Stimulated activated naive CD8-positive, alpha-beta T cell treated with anti-CD3 and anti-CD28 coated beads, Interleukin-15, Interleukin-2, amounts not matched to agents 100 ng/mL and 50 ng/mL, for 24 hours (primary cell): ENCODE data around the gene MLH3.
A peak's percentile ranks its signal among the peaks of the same experiment; 100 is the strongest.

Experiments used
- H3K27ac Mint-ChIP-seq: one replicate; pipeline ENCODE4 v1.8.0; 2021; ENCODE audit warnings: mild to moderate bottlenecking, mixed read lengths
- H3K27me3 Mint-ChIP-seq: one replicate; pipeline ENCODE4 v1.8.0; 2021; ENCODE audit warnings: mixed read lengths
- H3K36me3 Mint-ChIP-seq: one replicate; pipeline ENCODE4 v1.8.0; 2021; ENCODE audit warnings: low read depth, mixed read lengths
- H3K4me1 Mint-ChIP-seq: one replicate; pipeline ENCODE4 v1.8.0; 2021; ENCODE audit warnings: low read depth, mixed read lengths
- H3K4me3 Mint-ChIP-seq: one replicate; pipeline ENCODE4 v1.8.0; 2021; ENCODE audit warnings: mild to moderate bottlenecking, mixed read lengths
- H3K9me3 Mint-ChIP-seq: one replicate; pipeline ENCODE4 v1.8.0; 2021; ENCODE audit warnings: mixed read lengths

MLH3 gene

GRCh38 chr14:75050852-75051555 lies at the start of gene MLH3:
TSS of gene MLH3 (minus strand) at chr14:75051467. CDS start at chr14:75049655, 1,812 bp downstream.
- H3K36me3 Mint-ChIP-seq, result peaks cover 74% of the 10 kb centered on the region
- peaks cover 66% of the 10 kb centered on the region for H3K4me1 Mint-ChIP-seq

GRCh38 chr14:75098682-75099081 lies 47.4 kb upstream of the MLH3 start:
- H3K36me3 Mint-ChIP-seq, result peaks cover 66% of the 10 kb centered on the region
- no peak overlapping the region for H3K27ac Mint-ChIP-seq
- no peaks in the 10 kb centered on the region for H3K4me1 Mint-ChIP-seq
- no peaks in the 10 kb centered on the region for H3K27me3 Mint-ChIP-seq
- H3K9me3 Mint-ChIP-seq, result no peaks in the 10 kb centered on the region
- H3K4me3 Mint-ChIP-seq, result no peak overlapping the region

More at GRCh38 chr14:75050852-75051555, at the start of gene MLH3:
- Mint-ChIP-seq H3K27ac (peak within 1 kb of the TSS; percentile 95), H3K27me3 (no peaks in the 10 kb centered on the region), H3K9me3 (no peaks in the 10 kb centered on the region), H3K4me3 (peak within 1 kb of the TSS; percentile 89)

- Mint-ChIP-seq H3K9me3 (no peaks in the 10 kb centered on the region), H3K27me3 (no peaks in the 10 kb centered on the region), H3K36me3 (peaks cover 64% of the 10 kb centered on the region), H3K4me1 (no peaks in the 10 kb centered on the region), H3K4me3 (no peak overlapping the region), H3K27ac (no peak overlapping the region)
Measured at GRCh38 chr14:75098212-75098611, 46.9 kb upstream of the MLH3 start.

GRCh38 chr14:75096959-75097358 lies 45.7 kb upstream of the MLH3 start:
- Mint-ChIP-seq H3K36me3 (peaks cover 65% of the 10 kb centered on the region), H3K27me3 (no peaks in the 10 kb centered on the region), H3K27ac (no peak overlapping the region), H3K9me3 (no peaks in the 10 kb centered on the region), H3K4me3 (no peak overlapping the region), H3K4me1 (no peaks in the 10 kb centered on the region)

- no peaks in the 10 kb centered on the region for H3K9me3 Mint-ChIP-seq
- H3K27ac Mint-ChIP-seq, result no peak overlapping the region
- H3K27me3 Mint-ChIP-seq, result no peaks in the 10 kb centered on the region
- peaks cover 68% of the 10 kb centered on the region for H3K36me3 Mint-ChIP-seq
- no peaks in the 10 kb centered on the region for H3K4me1 Mint-ChIP-seq
- H3K4me3 Mint-ChIP-seq, result no peak overlapping the region
Measured at GRCh38 chr14:75095690-75096089, 44.4 kb upstream of the MLH3 start.

GRCh38 chr14:75094896-75095295 lies 43.6 kb upstream of the MLH3 start:
- H3K9me3 Mint-ChIP-seq, result no peaks in the 10 kb centered on the region
- H3K27ac Mint-ChIP-seq, result no peak overlapping the region
- H3K4me3 Mint-ChIP-seq, result no peak overlapping the region
- peaks cover 67% of the 10 kb centered on the region for H3K36me3 Mint-ChIP-seq
- no peaks in the 10 kb centered on the region for H3K27me3 Mint-ChIP-seq
- no peaks in the 10 kb centered on the region for H3K4me1 Mint-ChIP-seq

- no peak overlapping the region for H3K4me3 Mint-ChIP-seq
- H3K36me3 Mint-ChIP-seq, result peaks cover 48% of the 10 kb centered on the region
- no peaks in the 10 kb centered on the region for H3K9me3 Mint-ChIP-seq
- no peak overlapping the region for H3K27ac Mint-ChIP-seq
- no peaks in the 10 kb centered on the region for H3K4me1 Mint-ChIP-seq
- H3K27me3 Mint-ChIP-seq, result no peaks in the 10 kb centered on the region
Measured at GRCh38 chr14:75092698-75093097, 41.4 kb upstream of the MLH3 start.

- Mint-ChIP-seq H3K27ac (no peak overlapping the region), H3K36me3 (peaks cover 50% of the 10 kb centered on the region), H3K4me3 (no peak overlapping the region), H3K9me3 (no peaks in the 10 kb centered on the region), H3K4me1 (no peaks in the 10 kb centered on the region), H3K27me3 (no peaks in the 10 kb centered on the region)
Measured at GRCh38 chr14:75091251-75091650, 40.0 kb upstream of the MLH3 start.

GRCh38 chr14:75090353-75090752 lies 39.1 kb upstream of the MLH3 start:
- Mint-ChIP-seq H3K27me3 (no peaks in the 10 kb centered on the region), H3K9me3 (no peaks in the 10 kb centered on the region), H3K4me1 (no peaks in the 10 kb centered on the region), H3K4me3 (no peak overlapping the region), H3K27ac (no peak overlapping the region), H3K36me3 (peaks cover 47% of the 10 kb centered on the region)

GRCh38 chr14:75088566-75089373 lies 37.5 kb upstream of the MLH3 start:
- H3K27me3 Mint-ChIP-seq, result no peaks in the 10 kb centered on the region
- peaks cover 5% of the 10 kb centered on the region for H3K4me1 Mint-ChIP-seq
- peaks cover 47% of the 10 kb centered on the region for H3K36me3 Mint-ChIP-seq
- H3K9me3 Mint-ChIP-seq, result no peaks in the 10 kb centered on the region
- H3K4me3 Mint-ChIP-seq, result no peak overlapping the region
- H3K27ac Mint-ChIP-seq, result no peak overlapping the region

- Mint-ChIP-seq H3K27ac (no peak overlapping the region), H3K36me3 (peaks cover 50% of the 10 kb centered on the region), H3K9me3 (no peaks in the 10 kb centered on the region), H3K27me3 (no peaks in the 10 kb centered on the region), H3K4me1 (peaks cover 10% of the 10 kb centered on the region), H3K4me3 (no peak overlapping the region)
Measured at GRCh38 chr14:75088153-75088552, 36.9 kb upstream of the MLH3 start.

- peaks cover 45% of the 10 kb centered on the region for H3K36me3 Mint-ChIP-seq
- no peak overlapping the region for H3K27ac Mint-ChIP-seq
- H3K27me3 Mint-ChIP-seq, result no peaks in the 10 kb centered on the region
- H3K4me1 Mint-ChIP-seq, result peaks cover 15% of the 10 kb centered on the region
- no peak overlapping the region for H3K4me3 Mint-ChIP-seq
- H3K9me3 Mint-ChIP-seq, result no peaks in the 10 kb centered on the region
Measured at GRCh38 chr14:75084513-75084912, 33.2 kb upstream of the MLH3 start.

GRCh38 chr14:75083271-75083670 lies 32.0 kb upstream of the MLH3 start:
- peaks cover 15% of the 10 kb centered on the region for H3K4me1 Mint-ChIP-seq
- H3K27ac Mint-ChIP-seq, result no peak overlapping the region
- H3K9me3 Mint-ChIP-seq, result no peaks in the 10 kb centered on the region
- no peaks in the 10 kb centered on the region for H3K27me3 Mint-ChIP-seq
- H3K36me3 Mint-ChIP-seq, result peaks cover 45% of the 10 kb centered on the region
- no peak overlapping the region for H3K4me3 Mint-ChIP-seq

GRCh38 chr14:75081660-75082229 lies 30.5 kb upstream of the MLH3 start:
- Mint-ChIP-seq H3K27ac (no peak overlapping the region), H3K36me3 (peaks cover 35% of the 10 kb centered on the region), H3K4me3 (no peak overlapping the region), H3K4me1 (peaks cover 15% of the 10 kb centered on the region), H3K9me3 (no peaks in the 10 kb centered on the region), H3K27me3 (no peaks in the 10 kb centered on the region)

- no peak overlapping the region for H3K27ac Mint-ChIP-seq
- H3K27me3 Mint-ChIP-seq, result no peaks in the 10 kb centered on the region
- no peak overlapping the region for H3K4me3 Mint-ChIP-seq
Measured at GRCh38 chr14:75079521-75079920, 28.3 kb upstream of the MLH3 start.

More at GRCh38 chr14:75079521-75079920, 28.3 kb upstream of the MLH3 start:
- Mint-ChIP-seq H3K36me3 (peaks cover 24% of the 10 kb centered on the region), H3K9me3 (no peaks in the 10 kb centered on the region), H3K4me1 (peaks cover 15% of the 10 kb centered on the region)
